Measurements from ENCODE around the gene ZNF784. TPM values are rescaled to one million over a fixed set of nuclear protein-coding genes. Genes with fewer than 3 reads are reported as not detected.
A peak's percentile ranks its signal among the peaks of the same experiment; 100 is the strongest.

Gene ZNF784
- total and polyA plus RNA-seq, 2 of the 8 experiments (the other 6 are each of a cell fraction or from before 2014, with no cell fraction given) = 6.5 to 8.0 TPM

GRCh38 chr19:55593096-55593772 lies 31.1 kb downstream of the ZNF784 start:
- Histone ChIP-seq H2BK5ac (ENCODE audit: low read depth, low read length) (no peak overlapping the region), H3K36me3 (ENCODE audit: control insufficient read depth in 2 of 4, insufficient read depth in 4 of 4, low read length in 3 of 4) (peaks cover 0 to 10% (median 8%) of the 10 kb centered on the region in 4 experiments; a peak in 3 of 8 replicates), H3K79me1 (ENCODE audit: low read depth, low read length) (no peaks in the 10 kb centered on the region; the same call in 1 of the 2 replicates), H3K79me2 (ENCODE audit: control insufficient read depth in 1 of 2, insufficient read depth in 2 of 2, low read length in 2 of 2) (no peaks in the 10 kb centered on the region), H2BK120ac (replicated peaks; ENCODE audit: low read depth, low read length) (no peak overlapping the region), H3K4me2 (ENCODE audit: insufficient read depth in 1 of 2, low read depth in 2 of 2, low read length in 2 of 2) (peak overlapping the region; percentile 59 to 74), H2BK20ac (ENCODE audit: low read length) (no peak overlapping the region), H3K23ac (ENCODE audit: insufficient read length) (no peak overlapping the region), H4K91ac (replicated peaks; ENCODE audit: insufficient read length, low read length) (no peak overlapping the region), H3K4me3 (ENCODE audit: extremely low read depth in 1 of 4, insufficient read depth in 2 of 4, low read depth in 3 of 4, low read length in 4 of 4) (peak overlapping the region in 2 of 4 experiments; percentile 5 to 48; a peak in 3 of 8 replicates), H3K14ac (ENCODE audit: insufficient read length) (no peak overlapping the region), H4K8ac (ENCODE audit: extremely low read depth, insufficient read depth, low read length) (peak overlapping the region; percentile 62), H3K56ac (replicated peaks; ENCODE audit: insufficient read length, low read depth, low read length) (no peak overlapping the region), H2BK12ac (ENCODE audit: low read depth, low read length) (no peak overlapping the region), H3K27me3 (replicated peaks in 1 of 4; ENCODE audit: control insufficient read depth in 3 of 4, extremely low read depth in 1 of 4, insufficient read depth in 3 of 4, low read length in 3 of 4) (peaks cover 0 to 2% (median 0%) of the 10 kb centered on the region in 4 experiments; a peak in 1 of 7 replicates), H4K20me1 (replicated peaks in 1 of 2; ENCODE audit: control insufficient read depth in 1 of 2, insufficient read depth in 2 of 2, low read length in 2 of 2) (peaks cover 0 to 2% of the 10 kb centered on the region in 2 experiments), H3K27ac (ENCODE audit: low read depth, low read length) (no peak overlapping the region), H2AFZ (ENCODE audit: low read length) (no peak overlapping the region), H3K4ac (replicated peaks; ENCODE audit: insufficient read length, low read depth, low read length) (no peak overlapping the region), H4K5ac (ENCODE audit: insufficient read length, low read depth, low read length) (no peak overlapping the region), H3K4me1 (replicated peaks in 1 of 4; ENCODE audit: control insufficient read depth in 3 of 4, insufficient read depth in 4 of 4, low read length in 3 of 4) (peaks cover 0 to 9% (median 3%) of the 10 kb centered on the region in 4 experiments; a peak in 4 of 7 replicates), H3K9ac (replicated peaks in 1 of 4; ENCODE audit: extremely low read depth in 1 of 4, low read depth in 3 of 4, low read length in 3 of 4) (no peak overlapping the region; a peak in 1 of 7 replicates), H3K23me2 (ENCODE audit: low read depth, low read length) (no peaks in the 10 kb centered on the region; the same call in 1 of the 2 replicates), H3K9me3 (ENCODE audit: insufficient read depth in 2 of 2, low read depth in 1 of 2, low read length in 1 of 2) (no peaks in the 10 kb centered on the region), H2AK5ac (ENCODE audit: low read depth, low read length) (no peak overlapping the region), H3K18ac (ENCODE audit: extremely low read depth, low read length) (no peak overlapping the region), H2BK15ac (ENCODE audit: low read length) (no peak overlapping the region)
- WGBS, 2 experiments (ENCODE audit: extremely low coverage in 1 of 2, insufficient coverage in 1 of 2, insufficient read length in 1 of 2, insufficient replicate concordance in 2 of 2, low coverage in 1 of 2, low lambda C conversion rate in 2 of 2, missing lambda C conversion rate in 1 of 2) = 64% methylated on average over 61 of the region's 68 CpGs; no CpG with 5 or more reads in 1 of the 2 experiments
- FAIRE-seq (no peak), DNase-seq (ENCODE audit: low read depth in 1 of 2, low spot score in 2 of 2) (no peak)
- POLR2A ChIA-PET (ENCODE audit: partially characterized antibody) = interaction anchor here (0.6 to 2.7 kb wide), 6 partner anchors 11 to 201 kb away, joined by 3 to 18 read pairs (median 6); partner anchors contain the start of genes NAT14, ZNF579 and ZNF865
- CTCF ChIA-PET (ENCODE audit: partially characterized antibody) = interaction anchor here (0.5 to 3.4 kb wide), 5 partner anchors 11 to 1206 kb away, joined by 3 to 12 read pairs (median 3); partner anchors contain the start of gene ZNF865
- no peak for TF ChIP-seq CTBP2 (IDR thresholded peaks at IDR 0.05; ENCODE audit: borderline replicate concordance, insufficient read depth, insufficient read length, low read length)
- no peak for TF ChIP-seq YY1 (IDR thresholded peaks at IDR 0.05; ENCODE audit: low read depth, low read length)
- TF ChIP-seq SP1 (IDR thresholded peaks at IDR 0.05; ENCODE audit: low read depth, low read length) = no peak
- TF ChIP-seq CBX8 (IDR thresholded peaks at IDR 0.05; ENCODE audit: borderline replicate concordance, low read depth, low read length) = no peak
- TF ChIP-seq TAF1 (IDR thresholded peaks at IDR 0.05; ENCODE audit: low read depth, low read length) = no peak
- TF ChIP-seq MAX (IDR thresholded peaks at IDR 0.05) = no peak
- TF ChIP-seq SUZ12 (IDR thresholded peaks at IDR 0.05; ENCODE audit: low read length) = no peak
- TF ChIP-seq TEAD4 (IDR thresholded peaks at IDR 0.05; ENCODE audit: low read depth, low read length) = no peak
- TF ChIP-seq ZNF274 (IDR thresholded peaks at IDR 0.05; ENCODE audit: borderline replicate concordance, extremely low read depth, low read length) = no peak
- no peak for TF ChIP-seq TBP (IDR thresholded peaks at IDR 0.05; ENCODE audit: low read depth, low read length)
- TF ChIP-seq ATF3 (IDR thresholded peaks at IDR 0.05; ENCODE audit: insufficient read depth, low read depth, low read length) = no peak
